NT2/D1 (cell line): ENCODE results near the gene RIPK3.

Experiments used
- SUZ12 ChIP-seq: IDR thresholded peaks from 2 replicates; pipeline ENCODE4 v1.6.1; 2011; ENCODE audit not compliant: insufficient read length, insufficient read depth; ENCODE audit errors: extremely low read depth
- YY1 ChIP-seq: IDR thresholded peaks from 2 replicates; pipeline ENCODE4 v1.6.1; 2011; ENCODE audit not compliant: insufficient read length, insufficient read depth
- ZNF274 ChIP-seq: IDR thresholded peaks from 2 replicates; pipeline ENCODE4 v1.6.1; 2011; ENCODE audit warnings: mild to moderate bottlenecking, low read depth, low read length

DNA sequence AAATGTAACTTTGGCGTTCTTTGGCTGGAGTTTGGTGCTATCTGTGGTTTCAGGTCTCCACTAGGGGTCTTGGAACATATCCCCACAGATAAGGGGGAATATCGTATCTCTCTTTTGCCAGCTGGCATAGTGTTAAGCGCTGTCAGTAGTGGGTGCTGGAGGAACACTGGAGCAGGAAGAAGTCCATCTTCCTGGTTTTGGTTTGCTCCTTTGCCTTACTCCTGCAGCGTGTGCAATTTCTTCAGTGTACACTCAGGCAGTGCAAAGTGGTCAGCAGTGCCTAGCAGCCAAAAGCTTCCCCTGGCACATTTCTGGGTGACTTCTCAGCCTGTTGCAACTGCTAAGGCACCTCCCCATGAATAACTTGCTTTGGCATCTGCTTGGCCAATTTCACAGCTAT, 11.7 kb upstream of the RIPK3 start:
- no peak for TF ChIP-seq ZNF274
- no peak for TF ChIP-seq YY1
- no peak for TF ChIP-seq SUZ12
